ENCODE results near the gene MAP1B.

MAP1B gene

DNA sequence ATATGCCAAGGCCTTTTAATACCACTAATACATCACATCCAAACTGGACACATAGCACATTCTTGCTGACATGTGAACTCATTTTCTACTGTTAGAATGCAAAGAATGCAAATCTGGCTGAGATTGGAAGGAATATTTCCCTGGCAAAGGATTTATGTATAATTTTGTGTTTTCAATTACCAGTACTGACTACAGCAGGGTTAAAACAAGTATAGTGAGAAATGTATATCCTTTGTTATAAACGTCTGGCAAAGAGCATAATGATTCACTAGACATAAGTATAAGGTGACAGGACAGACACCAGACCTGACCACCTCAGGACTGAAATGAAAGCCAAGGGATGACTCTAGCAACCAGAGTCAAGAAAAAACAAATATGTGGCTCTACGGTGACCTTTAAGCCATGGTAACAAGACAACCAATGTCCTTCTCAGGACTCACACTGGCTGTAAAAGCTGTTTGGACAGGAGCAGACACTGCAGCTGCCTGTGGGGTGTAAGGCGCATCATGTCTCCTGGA lies 117.7 kb downstream of the MAP1B start:
- DNase-seq (ENCODE audit: low spot score): no peak

DNA sequence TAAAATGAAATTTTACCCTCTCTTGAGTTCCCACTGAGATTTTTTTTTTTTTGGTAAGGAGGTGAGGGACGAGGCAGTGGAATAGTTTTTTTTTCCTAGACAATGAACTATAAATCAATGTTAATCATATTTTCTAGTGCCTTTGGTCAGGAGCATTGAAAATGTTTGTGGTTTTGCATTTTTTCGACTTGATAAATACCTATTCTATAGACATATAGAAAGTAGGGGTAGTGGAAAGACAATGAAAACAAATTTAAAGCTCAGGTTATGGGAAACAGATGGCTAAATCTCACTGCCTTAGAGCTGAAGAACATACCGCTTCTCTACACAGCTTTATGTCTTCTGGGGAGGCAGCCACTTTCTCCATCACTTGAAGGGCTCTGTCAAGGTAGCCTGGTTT lies 118.5 kb downstream of the MAP1B start:
- DNase-seq (ENCODE audit: low spot score): no peak

DNA sequence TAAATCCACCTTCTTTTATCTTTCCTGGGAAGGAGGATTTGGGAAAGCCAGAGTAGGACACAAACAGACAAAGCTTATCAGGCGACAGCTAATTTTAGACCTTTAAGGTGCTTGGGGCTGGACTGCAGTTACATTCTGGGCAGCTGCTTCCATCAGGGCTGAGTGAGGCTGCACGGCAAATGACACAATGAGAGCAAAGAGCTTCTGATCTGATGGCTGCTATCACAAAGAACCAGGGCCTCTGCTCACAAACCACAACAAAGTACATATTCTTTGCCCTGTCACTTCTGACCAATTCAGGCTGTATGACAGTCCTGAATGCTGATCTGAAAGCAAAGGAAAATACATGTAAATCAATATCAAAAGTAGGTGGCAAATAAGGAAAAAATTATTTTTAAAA lies 119.7 kb downstream of the MAP1B start:
- peak; percentile 70 for DNase-seq (ENCODE audit: low spot score)

DNA sequence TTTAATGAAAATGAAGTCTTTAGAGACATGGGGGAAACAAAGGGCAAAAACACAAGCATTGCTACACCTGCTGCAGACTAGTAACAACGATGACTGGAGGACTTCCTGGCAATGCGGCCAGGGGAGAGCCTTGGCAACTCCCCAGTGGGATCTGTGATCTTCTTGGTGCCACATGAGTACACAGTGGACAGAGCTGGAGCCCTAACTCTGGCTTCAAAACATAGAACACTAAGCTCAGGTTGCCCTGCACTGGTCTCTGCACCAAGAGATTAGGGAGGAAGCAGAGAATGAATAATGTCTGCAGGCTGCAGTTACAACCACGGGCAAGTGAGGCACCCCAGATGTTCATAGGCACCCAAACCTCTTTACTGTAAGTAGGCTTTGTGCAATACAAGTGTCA lies 121.7 kb downstream of the MAP1B start:
- no peak for DNase-seq (ENCODE audit: low spot score)

DNA sequence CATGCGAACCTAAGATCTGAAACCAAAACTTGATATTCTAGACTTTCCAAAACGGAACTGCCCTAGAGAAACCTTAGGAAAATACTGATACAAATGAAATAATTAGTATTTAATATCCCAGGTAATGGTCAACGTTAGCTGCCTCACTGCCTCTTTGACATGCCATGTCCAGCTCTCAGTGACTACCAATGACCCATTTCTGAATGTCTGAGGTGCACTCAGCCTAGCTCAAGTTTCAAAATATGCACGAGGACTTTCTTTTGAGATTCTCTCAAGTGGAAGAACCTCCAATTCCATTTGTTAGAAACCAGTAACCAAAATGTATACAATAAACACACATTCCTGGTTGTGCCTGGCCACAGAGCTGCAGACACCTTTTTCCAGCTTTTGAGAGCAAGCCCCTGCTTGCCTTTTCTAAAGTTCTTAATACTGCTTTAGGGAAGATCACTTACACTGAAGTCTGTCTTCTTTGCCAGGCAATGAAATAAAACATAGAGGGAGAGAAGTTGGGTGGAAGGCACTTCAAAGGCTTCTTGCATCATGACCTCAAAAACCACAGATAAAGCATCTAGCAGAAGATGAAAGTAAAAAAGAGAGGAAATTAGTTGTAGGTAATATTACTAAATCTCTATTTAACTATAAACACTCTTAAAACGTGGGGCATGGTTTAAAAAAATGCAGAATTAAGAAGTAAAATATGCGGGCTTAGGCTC lies 124.9 kb downstream of the MAP1B start:
- peak; percentile 86 for DNase-seq (ENCODE audit: low spot score)

DNA sequence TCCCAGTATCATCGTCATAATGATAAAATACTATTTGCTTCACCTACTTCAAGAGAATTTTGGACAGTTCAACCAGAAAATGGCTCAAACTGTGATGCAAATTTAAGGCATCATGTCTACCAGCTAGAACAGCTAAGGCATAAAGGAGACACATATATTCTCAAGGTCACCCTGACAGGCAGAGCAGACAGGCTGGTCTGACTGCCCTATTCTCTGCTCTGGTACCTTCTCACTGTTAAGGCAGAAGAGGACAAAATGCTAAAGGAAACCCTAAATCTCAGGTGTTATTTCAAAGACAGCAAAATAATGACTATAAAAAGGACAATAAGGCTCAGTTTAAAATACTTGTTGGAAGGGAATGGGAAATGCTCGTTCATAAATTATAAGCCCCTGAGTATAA lies 125.6 kb downstream of the MAP1B start:
- no peak for DNase-seq (ENCODE audit: low spot score)

DNA sequence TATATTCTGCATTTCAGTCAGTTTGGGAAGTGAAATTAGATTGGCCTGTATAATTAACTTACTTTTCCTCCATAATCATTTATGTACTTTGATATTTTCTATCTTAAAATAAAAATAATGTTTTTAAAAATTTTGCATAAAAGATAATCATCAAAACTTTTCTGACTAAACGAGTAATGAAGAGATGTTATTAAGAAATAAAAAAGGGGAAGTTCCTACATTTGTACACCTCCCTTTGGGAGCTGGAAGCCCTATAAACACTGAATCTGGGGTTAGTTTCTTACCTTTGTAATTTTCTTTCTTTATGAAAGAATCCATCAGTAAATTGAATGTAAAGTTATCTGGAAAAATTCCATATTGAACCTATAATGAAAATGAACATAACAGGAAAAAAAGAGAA lies 126.6 kb downstream of the MAP1B start:
- no peak for DNase-seq (ENCODE audit: low spot score)

DNA sequence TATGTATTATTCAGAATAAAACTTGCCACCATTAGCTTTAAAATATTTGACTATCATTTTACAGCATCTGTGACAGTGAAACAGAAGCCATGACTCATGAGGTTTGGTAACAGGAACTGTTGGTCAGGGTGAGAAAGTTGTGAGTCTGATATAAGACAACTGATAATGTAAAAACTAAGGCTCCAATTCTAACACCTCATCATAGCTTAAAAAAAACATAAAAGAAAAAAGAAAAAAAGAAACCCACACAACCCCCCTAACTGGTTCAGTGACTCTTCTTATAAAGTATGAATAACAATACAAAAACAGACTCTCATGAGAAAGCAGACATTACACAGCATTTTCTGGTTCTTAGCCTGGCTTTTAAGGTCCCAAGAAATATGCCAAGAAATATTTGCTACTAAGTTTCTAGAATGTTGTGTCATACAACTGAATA lies 127.0 kb downstream of the MAP1B start:
- DNase-seq (ENCODE audit: low spot score): peak; percentile 29

DNA sequence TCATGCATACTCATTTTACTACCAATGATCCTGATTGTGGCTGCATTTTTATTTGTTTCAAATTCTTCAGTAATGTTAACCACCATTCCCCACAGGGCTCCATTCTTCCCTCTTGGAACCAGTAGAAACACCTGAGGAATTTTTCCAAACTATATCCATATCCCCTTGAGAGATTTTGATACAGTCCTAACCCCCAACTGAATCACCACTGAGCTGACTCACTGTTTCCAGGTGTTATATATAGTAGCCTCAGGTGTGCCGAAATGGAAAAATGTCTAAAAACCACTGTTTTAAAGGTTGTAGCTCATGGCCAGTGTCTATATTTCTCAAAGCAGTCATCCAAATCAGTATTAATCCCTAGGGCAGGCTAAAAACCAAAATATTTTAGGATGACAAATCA lies 127.6 kb downstream of the MAP1B start:
- no peak for DNase-seq (ENCODE audit: low spot score)

DNA sequence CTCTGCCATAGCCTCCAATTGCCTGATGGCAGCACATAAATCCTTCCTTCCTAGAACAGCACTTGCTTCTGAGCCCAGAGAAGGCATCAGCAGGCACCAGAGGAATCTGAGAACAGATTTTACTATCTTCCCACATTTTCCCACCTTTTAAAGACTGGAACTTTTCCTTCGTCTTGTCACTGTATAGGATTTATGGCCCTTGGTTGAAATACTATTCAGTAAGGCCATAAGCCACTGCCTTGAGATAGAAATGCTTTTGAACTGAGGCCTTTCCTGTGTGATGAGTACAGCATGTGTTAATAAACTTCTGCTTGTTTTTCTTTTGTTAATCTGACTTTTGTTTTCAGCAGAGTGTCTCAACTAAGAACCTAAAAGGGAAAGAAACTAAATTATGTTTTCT lies 128.4 kb downstream of the MAP1B start:
- no peak for DNase-seq (ENCODE audit: low spot score)

DNA sequence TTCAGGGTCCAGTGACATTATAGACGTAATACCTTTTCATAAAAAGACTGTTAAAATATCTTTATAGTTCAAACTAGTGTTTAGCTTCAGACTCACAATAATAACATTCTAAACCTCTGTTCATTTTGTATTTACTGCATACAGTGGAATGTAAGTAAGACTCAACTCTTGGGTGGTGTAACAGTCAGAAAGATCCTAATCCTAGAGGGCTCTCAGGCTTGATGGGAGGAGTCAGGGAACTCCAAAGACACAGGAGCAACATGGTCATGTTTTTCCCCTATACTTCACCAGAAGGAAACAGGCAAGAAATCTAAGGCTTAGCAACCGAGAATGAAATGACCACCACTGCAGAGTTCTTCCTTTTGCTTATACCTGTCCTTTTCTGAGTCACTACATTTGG lies 130.1 kb downstream of the MAP1B start:
- no peak for DNase-seq (ENCODE audit: low spot score)

DNA sequence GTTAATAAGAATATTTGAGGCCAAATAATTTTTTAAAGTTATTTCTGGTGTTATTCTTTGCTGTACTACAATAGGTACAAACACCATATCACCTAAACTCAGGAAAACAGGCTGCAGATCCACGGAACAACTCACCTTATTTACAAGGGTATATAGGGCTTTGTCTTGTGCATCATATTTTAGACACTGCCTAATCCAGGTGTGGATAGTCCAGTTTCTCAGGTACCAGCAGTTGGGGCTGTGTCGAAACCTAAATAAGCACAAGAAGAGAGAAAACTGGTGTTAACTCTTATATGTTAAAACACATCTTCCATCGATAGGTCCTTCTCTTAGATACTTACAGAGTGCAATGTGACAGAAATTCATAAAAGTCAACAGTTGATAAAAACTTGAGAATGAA lies 130.6 kb downstream of the MAP1B start:
- DNase-seq (ENCODE audit: low spot score): no peak

DNA sequence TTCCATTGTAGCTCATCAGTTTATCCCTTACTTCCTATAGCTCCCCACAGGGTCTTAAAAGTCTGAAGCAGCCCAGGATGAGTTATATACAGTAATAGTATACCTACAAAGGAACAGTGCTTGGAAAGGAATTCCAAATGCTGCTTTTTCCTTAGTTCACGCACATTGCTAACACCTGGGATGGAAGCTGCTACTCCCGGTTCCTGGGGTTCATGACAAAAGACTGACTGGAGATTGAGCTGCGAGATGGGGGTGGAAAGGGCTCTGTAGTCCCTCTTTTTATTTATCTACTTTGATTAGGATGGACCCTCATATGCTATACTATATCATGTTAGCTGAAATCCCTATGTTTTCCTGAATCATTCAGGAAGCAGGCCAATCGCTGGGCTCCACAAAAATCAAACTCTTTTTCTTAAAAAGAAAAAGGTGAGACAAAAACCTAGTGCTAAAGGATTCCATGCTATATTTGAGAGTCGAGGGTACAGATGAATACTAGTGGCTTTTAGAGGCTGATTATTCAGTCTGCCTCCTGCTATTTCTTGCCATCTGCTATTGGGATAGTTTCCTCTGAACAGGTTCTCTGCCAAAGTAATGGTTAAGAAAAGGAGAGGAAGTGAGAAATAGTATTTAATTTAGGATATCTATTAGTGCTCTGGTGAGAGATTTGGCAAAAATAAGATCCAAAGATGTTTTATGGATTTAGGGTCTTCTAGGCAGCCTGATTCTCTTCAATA lies 131.6 kb downstream of the MAP1B start:
- no peak for DNase-seq (ENCODE audit: low spot score)

DNA sequence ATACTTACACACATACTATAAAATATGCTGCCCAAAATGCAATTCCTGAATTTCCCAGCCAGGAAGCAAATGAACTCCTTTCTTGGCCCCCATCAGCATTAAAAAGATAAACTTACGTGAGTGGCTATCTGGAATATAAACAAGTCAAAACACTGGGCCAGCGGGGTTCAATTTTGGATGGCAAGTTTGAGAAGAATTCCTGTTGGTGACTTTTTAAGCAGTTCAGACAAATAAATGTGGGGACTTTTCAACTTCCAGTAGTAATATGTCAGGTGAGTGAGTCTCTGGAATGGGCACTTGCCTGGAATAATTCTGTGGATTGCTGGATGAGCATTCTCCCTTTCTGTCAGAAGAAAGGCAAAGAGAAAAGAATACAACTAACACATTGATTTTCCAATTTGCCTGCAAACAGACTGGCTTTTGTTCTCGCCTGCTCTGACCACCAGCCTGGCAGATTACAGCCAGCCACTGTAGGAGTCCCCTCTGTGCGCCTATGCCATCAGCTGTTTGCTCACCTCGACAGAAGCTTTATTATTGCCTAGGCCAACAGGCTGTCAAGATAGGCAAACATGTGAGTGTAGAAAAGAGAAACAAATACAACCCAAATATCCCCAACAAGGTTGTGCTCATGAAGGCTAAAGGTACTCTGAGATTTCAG lies 134.2 kb downstream of the MAP1B start:
- no peak for DNase-seq (ENCODE audit: low spot score)

DNA sequence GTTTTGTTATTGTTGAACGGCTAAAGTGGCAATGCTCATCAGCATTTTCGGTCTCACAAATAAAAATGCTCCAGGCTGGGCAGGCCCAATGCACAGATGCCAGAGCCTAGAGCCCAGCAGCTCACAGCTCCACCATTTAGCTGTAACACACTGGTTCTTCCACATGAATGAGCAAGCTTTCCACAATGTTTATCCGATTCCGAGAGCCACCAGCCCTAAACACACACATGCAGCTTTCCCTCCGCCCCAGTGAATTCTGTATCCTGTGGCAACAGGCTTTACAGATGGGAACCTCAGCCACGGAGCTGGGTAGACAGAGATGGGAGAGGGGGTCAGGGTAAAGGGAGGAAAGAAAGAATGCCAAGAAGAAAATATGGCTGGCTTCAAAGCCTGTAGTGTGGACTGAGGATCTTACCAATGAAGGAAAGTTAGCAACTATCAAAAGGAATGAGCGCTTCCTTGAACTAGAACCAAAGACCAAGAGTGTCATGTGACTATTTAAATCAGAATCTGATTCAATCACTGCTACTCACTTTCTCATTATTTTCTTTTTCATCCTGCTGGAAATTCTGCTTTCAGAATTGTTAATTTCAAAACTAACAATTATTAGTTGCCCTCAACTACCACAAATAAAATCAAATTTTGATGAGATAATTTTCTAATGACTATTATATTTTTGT lies 135.7 kb downstream of the MAP1B start:
- DNase-seq (ENCODE audit: low spot score): no peak

DNA sequence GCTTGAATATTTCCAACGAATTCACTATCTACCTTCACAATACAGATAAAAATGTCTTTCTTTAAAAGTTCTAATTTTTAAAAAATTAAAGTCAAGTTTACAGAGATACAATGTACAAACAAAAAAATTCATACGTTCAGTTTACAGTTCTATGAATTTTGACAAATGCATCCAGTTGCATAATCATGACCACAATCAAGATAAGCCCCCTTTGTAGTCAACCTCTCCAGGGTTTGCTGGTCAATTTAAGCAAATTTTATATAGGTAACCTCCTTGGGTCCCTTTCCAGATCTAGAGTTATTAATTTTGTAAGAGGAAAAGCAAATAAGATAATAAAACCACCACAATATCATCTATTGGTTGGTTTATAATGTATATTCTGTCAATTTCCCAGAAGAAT lies 136.4 kb downstream of the MAP1B start:
- no peak for DNase-seq (ENCODE audit: low spot score)

DNA sequence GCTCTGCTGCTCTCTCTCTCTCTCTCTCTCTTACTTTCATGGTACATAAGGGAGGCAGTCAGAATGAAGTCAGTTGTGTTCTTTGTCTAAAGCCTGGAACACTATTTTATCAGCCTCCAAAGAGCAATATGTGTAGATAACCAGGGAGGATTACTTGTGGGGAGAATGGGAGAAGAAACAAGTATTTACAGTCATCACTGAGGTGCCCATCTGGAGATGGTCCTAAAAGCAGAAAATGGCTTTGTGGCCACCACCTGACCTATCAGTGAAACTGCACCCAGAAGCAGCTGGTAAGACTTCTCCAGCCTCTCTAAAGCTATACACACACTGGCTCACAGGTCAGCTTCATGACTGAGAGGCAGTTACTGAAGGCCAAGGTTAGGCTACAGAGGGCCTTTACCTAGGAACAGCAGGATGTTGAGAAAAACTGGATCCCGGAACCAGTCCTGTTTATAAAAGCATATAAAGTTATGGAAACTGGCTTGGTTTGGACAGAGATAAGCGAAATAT lies 137.6 kb downstream of the MAP1B start:
- DNase-seq (ENCODE audit: low spot score): peak; percentile 58

DNA sequence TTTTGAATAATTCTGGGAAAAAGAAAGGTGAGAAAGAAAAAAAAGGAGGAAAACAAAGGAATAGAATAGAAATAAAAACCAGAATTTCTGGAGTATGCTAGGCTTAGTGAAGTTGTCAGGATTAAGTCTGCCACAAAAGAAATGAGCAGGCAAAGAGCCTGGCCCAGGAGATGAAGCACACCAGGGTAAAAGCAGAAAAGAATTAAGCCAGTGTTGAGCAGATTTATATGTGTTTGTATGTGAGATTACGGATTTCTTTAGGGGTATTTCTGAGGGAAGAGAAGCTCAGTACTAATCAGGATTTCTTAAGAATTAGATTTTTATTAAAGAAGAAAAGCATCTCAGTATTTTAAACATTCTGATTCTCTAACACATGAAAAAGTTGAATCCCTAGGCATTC lies 138.3 kb downstream of the MAP1B start:
- DNase-seq (ENCODE audit: low spot score): no peak

DNA sequence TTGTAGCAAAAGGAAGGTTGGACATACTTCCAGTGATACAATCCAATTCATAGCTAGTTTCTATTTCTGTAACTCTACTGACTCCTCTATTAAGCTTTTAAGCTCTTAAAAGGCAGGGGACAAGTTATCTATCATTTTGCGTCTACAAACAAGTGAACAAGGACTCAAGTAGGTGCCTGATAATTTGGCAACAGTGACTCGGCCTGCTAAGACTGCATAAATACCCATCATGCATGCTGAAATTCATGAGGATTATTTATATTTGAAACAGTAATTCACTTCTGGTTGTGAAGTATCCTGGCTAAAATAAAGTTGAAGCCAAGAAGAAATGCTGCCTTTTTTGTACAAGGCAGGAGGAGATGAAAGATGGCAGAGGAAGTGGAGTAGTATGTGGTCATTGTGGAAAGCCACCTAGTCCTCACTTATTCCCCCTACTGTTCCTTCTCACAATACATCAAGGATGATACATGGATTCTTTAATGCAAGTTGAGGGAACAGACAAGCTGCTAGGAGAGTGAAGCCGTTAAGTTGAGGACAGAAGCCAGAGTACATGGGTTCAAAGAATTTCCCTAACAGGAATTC lies 138.8 kb downstream of the MAP1B start:
- DNase-seq (ENCODE audit: low spot score): no peak

DNA sequence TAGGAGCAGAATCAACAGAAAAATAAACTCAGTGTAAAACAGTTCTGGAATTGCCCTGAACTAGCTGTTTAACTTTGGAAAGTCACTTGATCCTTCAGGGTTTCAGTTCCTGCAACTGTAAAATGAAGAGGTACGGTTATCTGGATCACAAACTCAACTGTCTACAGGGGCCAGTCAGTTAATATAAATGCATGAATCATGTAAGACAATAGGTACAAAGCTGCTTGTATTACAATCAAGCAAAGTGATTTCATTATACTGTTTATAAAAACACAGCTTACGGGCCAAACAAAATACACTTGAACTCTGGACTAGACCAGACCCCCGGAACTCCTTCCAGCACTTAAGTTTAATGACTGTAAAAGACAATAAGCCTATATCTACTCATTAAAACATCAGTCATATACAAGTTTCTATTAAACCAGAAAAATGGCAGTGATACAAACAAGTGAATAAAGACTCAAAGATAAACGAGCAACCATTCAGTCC lies 139.7 kb downstream of the MAP1B start:
- DNase-seq (ENCODE audit: low spot score): no peak

DNA sequence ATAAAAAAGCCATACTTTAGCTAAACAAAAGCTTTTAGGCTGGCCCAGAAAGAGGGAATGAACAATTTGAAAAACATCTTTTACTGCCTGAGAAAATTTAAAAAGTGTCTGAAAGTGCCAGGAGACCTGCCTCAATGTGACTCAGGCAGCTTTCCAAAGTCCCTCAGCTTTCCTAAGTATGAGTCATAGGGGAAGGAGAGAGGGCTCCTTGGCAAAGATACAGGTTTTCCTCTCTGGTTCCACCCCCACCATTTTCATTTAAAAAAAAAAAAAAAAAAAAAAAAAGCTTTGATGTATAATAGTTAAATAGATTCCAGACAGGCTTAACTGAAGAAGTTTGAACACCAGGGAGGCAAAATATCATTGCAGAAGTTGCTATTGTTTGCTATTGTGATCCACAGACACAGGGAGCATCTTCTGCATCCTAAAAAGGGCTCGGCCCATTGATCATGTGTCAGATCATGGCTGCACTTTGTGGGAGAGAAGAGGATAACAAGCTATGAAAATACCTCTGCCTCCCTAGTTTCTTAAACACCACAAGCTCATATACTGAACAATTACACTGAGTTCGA lies 141.2 kb downstream of the MAP1B start:
- peak; percentile 40 for DNase-seq (ENCODE audit: low spot score)
